GM21526 (cell line): ENCODE measurements around the gene SNX2.
"Not testable (repeated sequence)": the region's sequence is repeated elsewhere in the genome, so short reads cannot be mapped to it uniquely, and the experiment has no call there.

Experiments
- ATAC-seq: cut with Tn5 transposase; IDR thresholded peaks from one replicate; pipeline ENCODE4 v1.9.1; 2021; ENCODE audit warnings: moderate library complexity; ENCODE audit not compliant: unreplicated experiment, low FRiP score

Gene SNX2

GRCh38 chr5:122774861-122775549 lies at the start of gene SNX2:
SNX2 (plus strand) TSS chr5:122775080; CDS start chr5:122775104, 24 bp downstream.
- ATAC-seq: peak; percentile 87

GRCh38 chr5:122727112-122727541 lies 47.8 kb upstream of the SNX2 start:
- ATAC-seq: no peak

- no peak for ATAC-seq
Measured at GRCh38 chr5:122730037-122730436, 44.8 kb upstream of the SNX2 start.

GRCh38 chr5:122730456-122730855 lies 44.4 kb upstream of the SNX2 start:
- ATAC-seq: no peak

GRCh38 chr5:122736086-122736845 lies 38.6 kb upstream of the SNX2 start:
- ATAC-seq: peak; percentile 72

GRCh38 chr5:122738088-122738487 lies 36.8 kb upstream of the SNX2 start:
- no peak for ATAC-seq

GRCh38 chr5:122741681-122742080 lies 33.2 kb upstream of the SNX2 start:
- ATAC-seq: no peak

GRCh38 chr5:122743261-122743660 lies 31.6 kb upstream of the SNX2 start:
- ATAC-seq: no peak

GRCh38 chr5:122745597-122745996 lies 29.3 kb upstream of the SNX2 start:
- ATAC-seq: no peak

- ATAC-seq: no peak
Measured at GRCh38 chr5:122749886-122750285, 25.0 kb upstream of the SNX2 start.

- no peak for ATAC-seq
Measured at GRCh38 chr5:122751293-122751782, 23.5 kb upstream of the SNX2 start.

- ATAC-seq: no peak
Measured at GRCh38 chr5:122753500-122753899, 21.4 kb upstream of the SNX2 start.

GRCh38 chr5:122755783-122756182 lies 19.1 kb upstream of the SNX2 start:
- ATAC-seq: no peak

- peak; percentile 87 for ATAC-seq
Measured at GRCh38 chr5:122756264-122756911, 18.5 kb upstream of the SNX2 start.

GRCh38 chr5:122757285-122757684 lies 17.6 kb upstream of the SNX2 start:
- ATAC-seq: peak; percentile 57

GRCh38 chr5:122759241-122760070 lies 15.4 kb upstream of the SNX2 start:
- ATAC-seq: no peak

- no peak for ATAC-seq
Measured at GRCh38 chr5:122760236-122760635, 14.6 kb upstream of the SNX2 start.

GRCh38 chr5:122761115-122761514 lies 13.8 kb upstream of the SNX2 start:
- ATAC-seq: no peak

GRCh38 chr5:122761896-122762295 lies 13.0 kb upstream of the SNX2 start:
- not testable (repeated sequence) for ATAC-seq

GRCh38 chr5:122766130-122766529 lies 8.8 kb upstream of the SNX2 start:
- no peak for ATAC-seq
